SK-MEL-5 (cell line): ENCODE data around the gene CMTM4. TPM values are rescaled to one million over a fixed set of nuclear protein-coding genes. Genes with fewer than 3 reads are reported as not detected.
A peak's percentile ranks its signal among the peaks of the same experiment; 100 is the strongest.
"Not testable (repeated sequence)": the region's sequence is repeated elsewhere in the genome, so short reads cannot be mapped to it uniquely, and the experiment has no call there.

Source experiments
- DNase-seq: peaks from one replicate; pipeline ENCODE4 v3.0.0-alpha.2; 2016; ENCODE audit warnings: low read depth, low spot score
- in situ Hi-C: cut with HindIII; loops from 2 replicates; pipeline ENCODE4 v1.10.0; 2016; ENCODE audit warnings: low sequenced_read_pairs, high pct_unique_total_duplicates, low pct_unique_long_range_greater_than_20kb
- total RNA-seq: library from RNA; depleted of rRNA; stranded (reverse); fragments of >200 nt; shearing (Covaris generic); gene quantifications from 2 replicates; pipeline ENCODE4 v1.2.3, GENCODE V29; 2014

The CMTM4 gene
- total RNA-seq, 1 experiment from 2014 or later: 32.7 TPM

DNA sequence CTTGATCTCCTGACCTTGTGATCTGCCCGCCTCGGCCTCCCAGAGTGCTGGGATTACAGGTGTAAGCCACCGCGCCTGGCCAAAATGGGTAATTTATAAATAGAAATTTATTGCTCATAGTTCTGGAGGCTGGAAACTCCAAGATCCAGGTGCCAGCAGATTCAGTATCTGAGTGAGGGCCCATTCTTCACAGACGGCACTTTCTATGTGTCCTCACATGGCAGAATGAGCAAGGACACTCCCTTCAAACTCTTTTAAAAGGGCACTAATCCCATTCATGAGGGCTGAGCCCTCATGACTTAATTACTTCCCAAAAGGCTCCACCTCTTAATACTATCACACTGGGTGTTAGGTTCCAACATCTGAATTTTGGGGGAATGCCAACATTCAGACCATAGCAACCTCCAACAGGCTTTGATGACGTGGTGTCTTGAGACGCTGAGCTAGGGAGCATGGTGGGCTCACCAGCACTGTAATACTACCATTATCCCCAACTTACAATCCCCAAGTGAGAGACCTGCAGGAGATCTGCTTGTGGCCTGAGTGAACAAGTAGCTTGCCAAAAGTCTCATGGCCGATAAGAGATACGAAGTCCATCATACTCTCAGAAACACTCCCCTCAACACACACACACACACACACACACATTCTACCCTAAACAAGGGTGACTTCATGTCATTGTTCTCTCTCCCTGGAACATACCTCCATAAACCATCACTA lies 8.5 kb downstream of the CMTM4 start:
- in situ Hi-C loops: no loop called here
- DNase-seq: no peak

DNA sequence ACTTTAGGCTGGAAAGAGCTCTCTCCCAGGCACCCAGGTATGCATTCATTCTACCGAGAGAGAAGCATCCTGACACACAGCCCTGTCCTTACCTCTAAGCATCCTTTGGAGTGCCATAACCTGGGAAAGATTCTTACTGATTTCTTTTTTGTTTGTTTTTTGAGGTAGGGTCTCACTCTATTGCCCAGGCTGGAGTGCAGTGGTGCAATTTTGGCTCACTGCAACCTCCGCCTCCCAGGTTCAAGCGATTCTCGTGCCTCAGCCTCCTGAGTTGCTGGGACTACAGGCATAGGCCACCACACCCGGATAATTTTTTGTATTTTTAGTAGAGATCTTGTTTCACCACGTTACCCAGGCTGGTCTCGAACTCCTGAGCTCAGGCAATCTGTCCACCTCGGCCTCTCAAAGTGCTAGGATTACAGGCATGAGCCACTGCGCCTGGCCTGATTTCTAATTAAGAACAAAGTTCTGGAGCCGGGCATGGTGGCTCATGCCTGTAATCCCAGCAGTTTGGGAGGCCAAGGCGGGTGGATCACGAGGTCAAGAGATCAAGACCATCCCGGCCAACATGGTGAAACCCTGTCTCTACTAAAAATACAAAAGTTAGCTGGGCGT lies 10.9 kb downstream of the CMTM4 start:
- DNase-seq, in situ Hi-C loops: not testable (repeated sequence)

GRCh38 chr16:66682271-66682670 lies 14.3 kb downstream of the CMTM4 start:
- no peak for DNase-seq
- in situ Hi-C loops: no loop called here

DNA sequence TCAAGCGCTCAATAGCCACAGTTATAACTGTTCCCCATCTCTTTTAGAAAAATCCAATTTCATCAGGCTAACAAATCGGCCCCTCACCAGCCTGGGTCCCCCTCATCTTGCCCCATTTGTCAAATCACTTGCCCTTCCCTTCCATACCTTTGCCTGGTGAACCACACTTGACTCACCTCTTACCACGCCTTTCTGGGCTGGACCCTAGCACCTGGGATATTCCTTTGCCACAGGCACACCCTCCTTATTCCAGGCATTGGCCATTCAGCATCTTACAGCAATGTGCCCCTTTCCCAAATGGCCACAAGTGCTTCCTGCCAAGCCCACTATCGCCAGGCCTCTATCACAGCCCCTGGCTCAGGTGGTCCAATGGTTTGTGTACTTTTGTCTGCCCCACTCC lies 14.9 kb downstream of the CMTM4 start:
- DNase-seq: no peak
- in situ Hi-C loops: no loop called here

- in situ Hi-C loops: no loop called here
- DNase-seq: no peak
Measured at GRCh38 chr16:66678337-66678736, 18.2 kb downstream of the CMTM4 start.

- no peak for DNase-seq
- in situ Hi-C loops: no loop called here
Measured at GRCh38 chr16:66677836-66678235, 18.7 kb downstream of the CMTM4 start.

- in situ Hi-C loops: no loop called here
- DNase-seq: no peak
Measured at GRCh38 chr16:66677179-66677578, 19.4 kb downstream of the CMTM4 start.

DNA sequence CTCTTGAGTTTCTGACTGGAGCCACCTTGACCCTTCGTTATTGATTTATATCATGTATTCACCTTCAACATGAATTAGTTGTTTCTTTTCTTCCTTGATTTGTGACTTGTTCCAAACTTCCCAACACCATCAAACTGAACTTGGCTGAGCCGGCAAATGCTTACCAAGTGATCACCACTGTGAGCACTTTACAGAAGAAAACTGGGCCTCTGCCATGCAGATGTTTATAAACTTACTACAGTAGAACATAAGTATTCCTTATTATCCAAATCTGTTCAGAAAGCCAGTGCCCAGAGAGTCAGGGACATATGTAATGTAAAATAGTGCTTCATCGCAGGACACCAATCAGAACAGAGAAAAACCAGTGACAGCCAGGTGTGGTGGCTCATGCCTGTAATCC lies 19.9 kb downstream of the CMTM4 start:
- in situ Hi-C loops: no loop called here

GRCh38 chr16:66673691-66674090 lies 22.9 kb downstream of the CMTM4 start:
- in situ Hi-C loops: no loop called here
- DNase-seq: no peak

More for the DNA sequence above, 19.9 kb downstream of the CMTM4 start:
- DNase-seq: no peak

DNA sequence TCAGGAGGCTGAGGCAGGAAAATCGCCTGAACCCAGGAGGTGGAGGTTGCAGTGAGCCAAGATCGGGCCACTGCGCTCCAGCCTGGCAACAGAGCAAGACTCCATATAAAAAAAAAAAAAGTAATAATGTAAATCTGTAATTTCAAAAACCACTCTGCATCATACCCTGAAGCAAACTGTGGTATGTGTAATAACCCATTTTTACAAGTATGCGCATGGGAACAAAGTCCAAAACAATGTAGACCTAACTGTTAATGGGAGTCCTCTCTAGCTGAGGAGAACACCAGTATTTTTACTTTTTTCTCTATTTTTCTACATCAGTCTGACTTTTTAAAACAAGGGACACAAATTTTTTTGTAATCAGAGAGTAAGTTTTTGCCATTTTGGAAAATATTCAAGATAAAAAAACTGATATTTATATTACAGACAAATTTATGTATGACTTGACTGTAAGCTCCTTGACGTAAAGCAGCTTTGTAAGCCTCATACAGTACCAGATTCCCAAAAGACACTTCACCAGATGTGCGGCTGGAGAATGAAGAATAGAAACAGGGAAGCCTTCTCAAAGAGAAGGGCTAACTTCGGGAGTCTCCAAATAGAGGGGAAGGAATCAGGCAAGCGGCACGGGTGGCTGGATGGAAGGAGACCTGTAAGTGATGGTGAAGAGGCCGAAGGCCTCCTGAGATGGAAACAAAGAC lies 25.7 kb downstream of the CMTM4 start:
- no peak for DNase-seq
- in situ Hi-C loops: no loop called here

DNA sequence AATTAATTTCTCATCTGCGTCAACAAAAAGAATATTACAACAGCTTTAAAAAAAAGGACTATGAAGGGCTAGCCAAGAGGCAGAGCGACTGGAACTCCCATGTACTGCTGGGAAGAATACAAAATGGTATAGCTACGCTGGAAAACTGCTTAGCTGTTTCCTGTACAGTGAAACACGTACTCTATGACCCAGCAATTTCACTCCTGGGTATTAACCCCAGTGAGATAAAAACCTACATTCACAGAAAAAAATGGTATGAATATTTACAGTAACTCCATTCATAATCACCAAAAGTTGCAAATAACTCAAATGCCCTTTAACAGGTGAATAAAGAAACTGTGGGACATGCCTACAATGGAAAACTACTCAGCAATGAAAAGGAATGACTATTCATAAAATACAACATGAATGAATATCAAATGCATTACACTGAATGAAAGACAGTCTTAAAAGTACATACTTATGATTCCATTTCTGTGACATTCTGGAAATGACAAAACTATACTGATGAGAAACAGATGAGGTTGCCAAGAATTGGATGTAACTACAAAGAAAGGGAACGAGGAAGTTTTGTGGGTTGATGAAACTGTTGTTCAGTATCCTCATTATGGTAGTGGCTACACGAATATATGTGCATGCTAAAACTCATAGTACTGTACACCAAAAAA lies 27.6 kb downstream of the CMTM4 start:
- no peak for DNase-seq

DNA sequence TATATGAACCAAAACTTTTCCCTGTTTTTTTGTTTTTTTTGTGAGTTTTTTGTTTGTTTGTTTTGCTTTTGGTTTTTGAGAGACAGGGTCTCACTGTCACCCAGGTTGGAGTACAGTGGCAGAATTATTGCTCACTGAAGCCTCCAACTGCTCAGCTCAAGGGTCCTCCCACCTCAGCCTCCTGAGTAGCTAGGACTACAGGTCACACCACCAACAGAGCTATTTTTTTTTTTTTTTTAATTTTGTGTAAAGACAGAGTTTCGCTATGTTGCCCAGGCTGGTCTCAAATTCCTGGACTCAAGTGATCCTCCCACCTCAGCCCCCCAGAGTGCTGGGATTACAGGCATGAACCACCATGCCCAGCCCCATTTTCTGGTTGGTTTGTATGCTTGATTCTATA lies 28.6 kb downstream of the CMTM4 start:
- in situ Hi-C loops: no loop called here

More for the DNA sequence above, 27.6 kb downstream of the CMTM4 start:
- in situ Hi-C loops: no loop called here

GRCh38 chr16:66662445-66663194 lies 33.9 kb downstream of the CMTM4 start:
- in situ Hi-C loops: no loop called here
- peak; percentile 61 for DNase-seq

More for the DNA sequence above, 28.6 kb downstream of the CMTM4 start:
- no peak for DNase-seq

- DNase-seq, in situ Hi-C loops: not testable (repeated sequence)
Measured at GRCh38 chr16:66661671-66662346, 34.7 kb downstream of the CMTM4 start.

DNA sequence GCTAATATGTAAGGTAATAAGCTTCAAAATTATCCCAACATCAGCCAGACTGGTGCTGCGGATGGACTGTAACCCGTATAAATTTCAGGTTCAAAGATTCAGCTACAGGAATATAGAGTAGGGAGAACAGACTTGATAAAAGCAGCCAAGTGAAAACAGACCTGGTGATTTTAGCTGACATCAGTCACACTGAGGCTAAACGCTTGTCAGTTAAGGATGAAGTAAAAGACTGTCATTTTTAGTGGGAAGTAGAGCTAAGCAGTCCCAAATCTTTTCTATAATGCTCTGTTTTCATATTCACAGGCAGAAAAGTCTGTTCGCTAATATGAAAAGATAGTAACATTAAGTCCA lies 35.4 kb downstream of the CMTM4 start:
- in situ Hi-C loops: no loop called here
- DNase-seq: no peak

GRCh38 chr16:66660422-66661209 lies 35.9 kb downstream of the CMTM4 start:
- in situ Hi-C loops: no loop called here
- peak; percentile 57 for DNase-seq

- in situ Hi-C loops: no loop called here
Measured at GRCh38 chr16:66658860-66659190, 37.7 kb downstream of the CMTM4 start.

More at GRCh38 chr16:66658860-66659190, 37.7 kb downstream of the CMTM4 start:
- DNase-seq: no peak
